Dermis blood vessel endothelial cell (primary cell): ENCODE measurements around the gene RASA1. TPM values are rescaled to one million over a fixed set of nuclear protein-coding genes. Genes with fewer than 3 reads are reported as not detected.
"Not testable (repeated sequence)": the region's sequence is repeated elsewhere in the genome, so short reads cannot be mapped to it uniquely, and the experiment has no call there.

Experiments
- DNase-seq: peaks from one replicate; pipeline ENCODE4 v3.0.0; 2010
- total RNA-seq: library from RNA; depleted of rRNA; stranded (reverse); fragments of >200 nt; gene quantifications from 2 replicates; pipeline ENCODE4 v1.2.3, GENCODE V29; 2014

Gene RASA1
- total RNA-seq, 1 donor from 2014 or later: 44.1 TPM

- no peak for DNase-seq
Observed at GRCh38 chr5:87282269-87282668, 14.6 kb downstream of the RASA1 start.

GRCh38 chr5:87287266-87287665 is 19.6 kb downstream of the RASA1 start:
- DNase-seq: not testable (repeated sequence)

GRCh38 chr5:87298692-87299362 is 31.1 kb downstream of the RASA1 start:
- no peak for DNase-seq

GRCh38 chr5:87300176-87300575 is 32.5 kb downstream of the RASA1 start:
- no peak for DNase-seq

- peak; percentile 86 for DNase-seq
Observed at GRCh38 chr5:87300744-87301143, 33.1 kb downstream of the RASA1 start.

GRCh38 chr5:87302061-87302460 is 34.4 kb downstream of the RASA1 start:
- no peak for DNase-seq

DNA sequence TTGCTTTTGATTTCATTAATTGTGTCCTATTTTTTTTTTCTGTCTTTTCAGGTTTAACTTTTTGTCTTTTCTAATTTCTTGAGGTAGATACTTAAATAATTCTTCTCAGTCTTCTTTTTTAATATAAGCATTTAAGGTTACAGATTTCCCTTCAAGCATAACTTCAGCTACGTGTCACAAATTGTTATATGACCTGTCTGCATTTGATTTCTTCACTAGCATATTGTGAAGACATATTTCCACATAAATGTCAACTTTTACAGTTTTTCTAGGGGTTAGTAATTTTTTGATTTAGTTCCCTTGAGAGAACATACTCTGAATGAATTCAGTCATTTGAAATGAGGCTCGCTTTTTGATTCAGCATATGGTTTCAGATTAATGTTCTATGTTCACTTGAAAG is 35.6 kb downstream of the RASA1 start:
- DNase-seq: no peak

DNA sequence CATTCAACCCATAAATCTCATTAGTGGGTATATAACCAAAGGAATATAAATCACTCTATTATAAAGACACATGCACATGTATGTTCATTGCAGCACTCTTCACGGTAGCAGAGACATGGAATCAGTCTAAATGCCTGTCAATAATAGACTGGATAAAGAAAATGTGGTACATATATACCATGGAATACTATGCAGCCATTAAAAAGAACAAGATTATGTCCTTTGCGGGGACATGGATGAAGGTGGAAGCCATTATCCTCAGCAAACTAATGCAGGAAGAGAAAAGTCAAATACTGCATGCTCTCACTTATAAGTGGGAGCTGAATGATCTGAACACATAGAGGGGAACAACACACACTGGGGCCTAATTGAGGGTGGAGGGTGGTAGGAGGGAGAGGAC is 38.4 kb downstream of the RASA1 start:
- not testable (repeated sequence) for DNase-seq

GRCh38 chr5:87307796-87308423 is 40.2 kb downstream of the RASA1 start:
- DNase-seq: no peak

- no peak for DNase-seq
Observed at GRCh38 chr5:87311405-87312279, 44.0 kb downstream of the RASA1 start.

GRCh38 chr5:87313216-87313615 is 45.5 kb downstream of the RASA1 start:
- no peak for DNase-seq

GRCh38 chr5:87319469-87319868 is 51.8 kb downstream of the RASA1 start:
- no peak for DNase-seq

- no peak for DNase-seq
Observed at GRCh38 chr5:87321605-87322004, 53.9 kb downstream of the RASA1 start.

GRCh38 chr5:87322381-87322780 is 54.7 kb downstream of the RASA1 start:
- no peak for DNase-seq

- no peak for DNase-seq
Observed at GRCh38 chr5:87327998-87328397, 60.3 kb downstream of the RASA1 start.

GRCh38 chr5:87329114-87329513 is 61.4 kb downstream of the RASA1 start:
- DNase-seq: no peak

DNA sequence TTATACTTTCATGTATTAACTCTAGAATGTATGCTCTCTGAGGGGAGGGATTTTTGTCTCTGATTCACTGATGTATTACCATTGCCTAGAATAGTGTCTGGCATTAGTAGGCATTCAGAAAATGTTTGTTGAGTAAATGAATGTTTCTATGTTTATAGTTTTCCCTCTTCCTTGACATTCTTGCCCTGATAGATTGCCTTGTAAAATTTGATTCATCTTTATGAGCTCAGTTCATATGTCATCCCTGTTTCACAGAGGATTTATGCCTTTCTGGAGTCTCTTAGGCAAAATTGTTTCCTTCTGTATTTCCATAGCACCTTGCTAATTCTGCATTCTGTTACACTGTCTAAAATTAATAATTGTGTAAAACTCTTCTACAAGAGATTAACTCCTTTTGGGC is 72.3 kb downstream of the RASA1 start:
- no peak for DNase-seq

DNA sequence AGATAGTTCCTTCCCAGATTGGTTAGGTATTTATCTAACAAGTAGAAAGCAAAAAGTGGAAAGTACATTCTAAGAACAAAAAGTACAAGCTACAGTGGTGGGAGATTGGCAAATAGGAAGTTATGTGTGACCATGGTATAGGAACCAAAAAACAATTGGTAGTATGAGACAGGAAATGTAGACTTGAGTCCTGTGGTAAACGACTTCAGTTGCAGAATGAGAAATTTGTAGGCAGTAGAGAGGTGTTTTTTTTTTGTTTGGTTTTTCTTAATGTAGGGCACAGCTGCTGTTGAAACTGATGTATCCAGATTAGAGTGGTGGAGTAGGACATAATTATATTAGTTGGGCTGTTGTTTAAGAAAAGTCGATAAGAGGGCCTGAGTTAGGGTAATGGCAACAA is 73.0 kb downstream of the RASA1 start:
- peak; percentile 60 for DNase-seq

DNA sequence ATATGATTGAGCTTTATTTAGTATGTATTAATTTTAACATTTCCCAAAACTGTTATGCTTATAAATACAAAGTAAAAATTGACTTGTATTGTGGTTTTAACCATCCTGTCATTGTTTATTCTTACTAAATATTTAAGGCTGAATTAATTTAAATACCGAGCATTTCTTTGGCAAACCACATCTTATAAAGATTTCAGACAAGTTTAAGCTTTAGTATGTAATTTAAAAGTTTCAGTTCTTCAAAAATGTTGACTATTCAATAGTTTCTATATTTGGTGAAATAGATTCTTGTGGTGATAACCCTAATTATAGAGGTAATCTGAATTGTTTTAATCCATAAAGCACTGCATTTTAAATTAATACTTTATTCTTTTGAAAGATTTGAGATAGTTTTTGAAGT is 79.6 kb downstream of the RASA1 start:
- DNase-seq: no peak

GRCh38 chr5:87347841-87348240 is 80.2 kb downstream of the RASA1 start:
- DNase-seq: no peak

DNA sequence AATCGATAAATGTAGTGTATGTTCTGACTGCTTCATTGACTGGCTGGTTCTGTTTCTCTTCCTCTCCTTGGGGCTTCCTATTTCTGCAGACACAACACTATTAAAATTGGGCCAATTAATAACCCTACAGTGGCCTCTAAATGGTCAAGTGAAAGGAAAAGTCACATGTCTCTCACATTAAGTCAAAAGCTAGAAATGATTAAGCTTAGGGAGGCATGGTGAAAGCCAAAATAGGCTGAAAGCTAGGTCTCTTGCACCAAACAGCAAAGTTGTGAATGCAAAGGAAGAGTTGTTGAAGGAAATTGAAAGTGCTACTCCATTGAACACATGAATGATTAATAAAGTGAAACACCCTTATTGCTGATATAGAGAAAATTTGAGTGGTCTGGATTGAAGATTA is 86.8 kb downstream of the RASA1 start:
- DNase-seq: no peak

- DNase-seq: no peak
Observed at GRCh38 chr5:87359106-87359505, 91.4 kb downstream of the RASA1 start.

GRCh38 chr5:87360132-87360531 is 92.4 kb downstream of the RASA1 start:
- DNase-seq: no peak

DNA sequence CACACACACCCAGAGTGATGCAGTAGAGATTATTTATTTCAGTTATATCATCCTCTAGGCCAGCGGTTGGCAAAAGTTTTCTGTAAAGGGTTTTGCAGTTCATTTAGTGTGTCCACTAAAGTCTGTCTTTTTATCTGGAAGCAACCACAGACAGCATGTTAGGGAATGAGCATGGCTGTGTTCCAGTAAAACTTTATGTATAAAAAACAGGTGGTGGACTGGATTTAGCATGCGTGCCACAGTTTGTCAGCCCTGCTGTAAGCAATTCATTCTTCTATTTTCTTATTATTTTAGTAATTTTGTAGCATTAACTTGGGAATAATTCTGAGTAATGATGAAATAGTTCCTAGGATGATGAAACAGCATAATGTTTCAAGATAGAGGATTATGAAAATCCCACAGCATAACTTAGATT is 93.4 kb downstream of the RASA1 start:
- DNase-seq: no peak
